SK-N-SH treated with all-trans-retinoic acid at 6 μM for 48 hours (cell line): ENCODE measurements around the gene NEUROG1.

Experiments
- ATAC-seq: fragments of 200-7000 bp; cut with Tn5 transposase; 3 replicates; pipeline ENCODE4 v1.9.1; 2020; ENCODE audit warnings: mild to moderate bottlenecking, moderate library complexity
- ARNTL ChIP-seq: fragments of 450-650 bp; formaldehyde crosslinking; IDR thresholded peaks from 2 replicates; pipeline ENCODE4 v1.5.0; 2020; ENCODE audit warnings: low read depth, mild to moderate bottlenecking, moderate library complexity, borderline replicate concordance
- BACH2 ChIP-seq: fragments of 250-450 bp; sonication (Bioruptor Pico); IDR thresholded peaks from 2 replicates; pipeline ENCODE4 v1.9.0; 2021; ENCODE audit warnings: mild to moderate bottlenecking, borderline replicate concordance
- CREB5 ChIP-seq: fragments of 250-450 bp; sonication (Bioruptor Pico); IDR thresholded peaks from 2 replicates; pipeline ENCODE4 v1.5.1; 2020; ENCODE audit warnings: low read depth, mild to moderate bottlenecking, moderate library complexity
- CSDC2 ChIP-seq: fragments of 250-450 bp; sonication (Bioruptor Pico); IDR thresholded peaks from 2 replicates; pipeline ENCODE4 v1.5.0; 2020; ENCODE audit warnings: mild to moderate bottlenecking, moderate library complexity
- ESRRG ChIP-seq: fragments of 250-450 bp; sonication (Bioruptor Pico); IDR thresholded peaks from 2 replicates; pipeline ENCODE4 v1.6.1; 2021; ENCODE audit warnings: mild to moderate bottlenecking
- GLIS3 ChIP-seq: fragments of 250-450 bp; sonication (Bioruptor Pico); IDR thresholded peaks from 2 replicates; pipeline ENCODE4 v1.5.0; 2020; ENCODE audit warnings: mild to moderate bottlenecking, moderate library complexity
- ISL1 ChIP-seq: fragments of 250-450 bp; sonication (Bioruptor Pico); IDR thresholded peaks from 2 replicates; pipeline ENCODE4 v2.1.2; 2022; ENCODE audit warnings: mild to moderate bottlenecking, moderate library complexity
- OSR1 ChIP-seq: fragments of 250-450 bp; sonication (Bioruptor Pico); IDR thresholded peaks from 2 replicates; pipeline ENCODE4 v1.8.0; 2022; ENCODE audit warnings: moderate library complexity, mild to moderate bottlenecking, inconsistent platforms
- PATZ1 ChIP-seq: fragments of 250-450 bp; sonication (Bioruptor Pico); IDR thresholded peaks from 2 replicates; pipeline ENCODE4 v1.8.0; 2020; ENCODE audit warnings: mild to moderate bottlenecking, moderate library complexity, borderline replicate concordance
- POU6F1 ChIP-seq: fragments of 250-450 bp; sonication (Bioruptor Pico); IDR thresholded peaks from 2 replicates; pipeline ENCODE4 v1.8.0; 2021; ENCODE audit warnings: low read depth, mild to moderate bottlenecking, moderate library complexity, borderline replicate concordance
- PPARA ChIP-seq: fragments of 250-450 bp; sonication (Bioruptor Pico); IDR thresholded peaks from 2 replicates; pipeline ENCODE4 v1.5.0; 2020; ENCODE audit warnings: mild to moderate bottlenecking, borderline replicate concordance
- RARB ChIP-seq: fragments of 250-450 bp; sonication (Bioruptor Pico); IDR thresholded peaks from 2 replicates; pipeline ENCODE4 v1.8.0; 2021; ENCODE audit warnings: mild to moderate bottlenecking, moderate library complexity
- SNAI2 ChIP-seq: fragments of 250-450 bp; sonication (Bioruptor Pico); IDR thresholded peaks from 2 replicates; pipeline ENCODE4 v1.5.0; 2020; ENCODE audit warnings: mild to moderate bottlenecking, moderate library complexity
- TCF4 ChIP-seq: fragments of 250-450 bp; sonication (Bioruptor Pico); IDR thresholded peaks from 2 replicates; pipeline ENCODE4 v1.8.0; 2021; ENCODE audit warnings: mild to moderate bottlenecking, moderate library complexity, borderline replicate concordance
- TOX ChIP-seq: fragments of 250-450 bp; sonication (Bioruptor Pico); IDR thresholded peaks from 2 replicates; pipeline ENCODE4 v1.8.0; 2021; ENCODE audit warnings: mild to moderate bottlenecking, moderate library complexity, borderline replicate concordance
- TSHZ2 ChIP-seq: fragments of 250-450 bp; sonication (Bioruptor Pico); IDR thresholded peaks from 2 replicates; pipeline ENCODE4 v1.5.0; 2020; ENCODE audit warnings: mild to moderate bottlenecking, moderate library complexity
- ZC3H10 ChIP-seq: fragments of 250-450 bp; sonication (Bioruptor Pico); IDR thresholded peaks from 2 replicates; pipeline ENCODE4 v1.5.1; 2021; ENCODE audit warnings: mild to moderate bottlenecking, moderate library complexity
- ZFP3 ChIP-seq: fragments of 250-450 bp; sonication (Bioruptor Pico); IDR thresholded peaks from 2 replicates; pipeline ENCODE4 v1.5.0; 2020; ENCODE audit warnings: mild to moderate bottlenecking, moderate library complexity
- ZFP30 ChIP-seq: fragments of 450-650 bp; formaldehyde crosslinking; IDR thresholded peaks from 2 replicates; pipeline ENCODE4 v1.5.0; 2022; ENCODE audit warnings: mild to moderate bottlenecking, moderate library complexity
- ZNF565 ChIP-seq: fragments of 450-650 bp; formaldehyde crosslinking; conservative IDR thresholded peaks from 2 replicates; pipeline ENCODE4 v1.5.0; 2020; ENCODE audit warnings: low read depth, mild to moderate bottlenecking, moderate library complexity
- ZNF70 ChIP-seq: fragments of 450-650 bp; formaldehyde crosslinking; IDR thresholded peaks from 2 replicates; pipeline ENCODE4 v1.5.0; 2020; ENCODE audit warnings: mild to moderate bottlenecking, moderate library complexity
- ZNF8 ChIP-seq: fragments of 450-650 bp; formaldehyde crosslinking; IDR thresholded peaks from 2 replicates; pipeline ENCODE4 v1.5.0; 2020; ENCODE audit warnings: mild to moderate bottlenecking, moderate library complexity

NEUROG1 gene

GRCh38 chr5:135569755-135570452 lies 34.1 kb upstream of the NEUROG1 start:
- TF ChIP-seq ZNF565 (CRISPR knock-in tag): no peak
- TF ChIP-seq ARNTL (CRISPR knock-in tag): no peak
- no peak for TF ChIP-seq TSHZ2
- no peak for TF ChIP-seq RARB (CRISPR knock-in tag)
- TF ChIP-seq TOX: no peak
- no peak for TF ChIP-seq GLIS3 (CRISPR knock-in tag)
- no peak for TF ChIP-seq CSDC2
- no peak for TF ChIP-seq ZFP30
- TF ChIP-seq OSR1 (CRISPR knock-in tag): no peak
- no peak for TF ChIP-seq ESRRG (CRISPR knock-in tag)
- TF ChIP-seq ZFP3 (CRISPR knock-in tag): no peak
- TF ChIP-seq PATZ1: no peak
- no peak for TF ChIP-seq PPARA
- no peak for TF ChIP-seq BACH2 (CRISPR knock-in tag)
- TF ChIP-seq SNAI2 (CRISPR knock-in tag): no peak
- no peak for TF ChIP-seq ZNF70 (CRISPR knock-in tag)
- TF ChIP-seq TCF4 (CRISPR knock-in tag): no peak
- TF ChIP-seq ZC3H10 (CRISPR knock-in tag): no peak
- no peak for TF ChIP-seq ZNF8 (CRISPR knock-in tag)
- peak; percentile 82 for ATAC-seq

GRCh38 chr5:135568923-135569360 lies 33.2 kb upstream of the NEUROG1 start:
- no peak for ATAC-seq
- no peak for TF ChIP-seq PATZ1
- TF ChIP-seq SNAI2 (CRISPR knock-in tag): no peak
- no peak for TF ChIP-seq PPARA
- TF ChIP-seq ZC3H10 (CRISPR knock-in tag): no peak

GRCh38 chr5:135568246-135568645 lies 32.5 kb upstream of the NEUROG1 start:
- no peak for ATAC-seq

More at GRCh38 chr5:135568246-135568645, 32.5 kb upstream of the NEUROG1 start:
- TF ChIP-seq ZNF70 (CRISPR knock-in tag) (no peak), ESRRG (CRISPR knock-in tag) (no peak), ISL1 (CRISPR knock-in tag) (no peak), PPARA (no peak), ZFP30 (no peak), SNAI2 (CRISPR knock-in tag) (no peak), POU6F1 (CRISPR knock-in tag) (no peak), ZNF565 (CRISPR knock-in tag) (no peak), ZFP3 (CRISPR knock-in tag) (no peak), CREB5 (CRISPR knock-in tag) (no peak), ZNF8 (CRISPR knock-in tag) (no peak)
